Urinary bladder (tissue), 4 donors: ENCODE results near the gene OSGIN1. TPM values are rescaled to one million over a fixed set of nuclear protein-coding genes. Genes with fewer than 3 reads are reported as not detected.

Source experiments
- DNase-seq: peaks from one replicate; pipeline ENCODE4 v3.0.0-alpha.2; 2015; ENCODE audit errors: extremely low spot score
- H3K27ac ChIP-seq: one replicate; pipeline ENCODE4 v1.5.1; 2013; ENCODE audit warnings: low read depth, mild to moderate bottlenecking, moderate library complexity
- H3K36me3 ChIP-seq: one replicate; pipeline ENCODE4 v1.6.1; 2013; ENCODE audit warnings: mild to moderate bottlenecking, moderate library complexity; ENCODE audit not compliant: insufficient read depth
- H3K4me1 ChIP-seq: one replicate; pipeline ENCODE4 v1.6.1; 2013; ENCODE audit warnings: mild to moderate bottlenecking, moderate library complexity; ENCODE audit not compliant: insufficient read depth
- H3K4me3 ChIP-seq: one replicate; pipeline ENCODE4 v1.5.1; 2013; ENCODE audit warnings: low read depth, low read length
- WGBS: extraction: QIAGEN DNeasy Blood & Tissue Kit; methylation state at CpG from one replicate; pipeline ENCODE4 v1.1.7; 2013; 5-methylcytosine and 5-hydroxymethylcytosine counted together
- polyA plus RNA-seq: library from polyadenylated mRNA; stranded (reverse); fragments of 200-250 nt; gene quantifications from one replicate; pipeline ENCODE4 v1.2.3, GENCODE V29; 2013
- total RNA-seq: library from RNA; depleted of rRNA; stranded (reverse); fragments of >200 nt; gene quantifications from one replicate; pipeline ENCODE4 v1.2.3, GENCODE V29; 2014
- donor health status: healthy with polysubstance abuse.
- donor health status: healthy.

OSGIN1 gene, protein sequence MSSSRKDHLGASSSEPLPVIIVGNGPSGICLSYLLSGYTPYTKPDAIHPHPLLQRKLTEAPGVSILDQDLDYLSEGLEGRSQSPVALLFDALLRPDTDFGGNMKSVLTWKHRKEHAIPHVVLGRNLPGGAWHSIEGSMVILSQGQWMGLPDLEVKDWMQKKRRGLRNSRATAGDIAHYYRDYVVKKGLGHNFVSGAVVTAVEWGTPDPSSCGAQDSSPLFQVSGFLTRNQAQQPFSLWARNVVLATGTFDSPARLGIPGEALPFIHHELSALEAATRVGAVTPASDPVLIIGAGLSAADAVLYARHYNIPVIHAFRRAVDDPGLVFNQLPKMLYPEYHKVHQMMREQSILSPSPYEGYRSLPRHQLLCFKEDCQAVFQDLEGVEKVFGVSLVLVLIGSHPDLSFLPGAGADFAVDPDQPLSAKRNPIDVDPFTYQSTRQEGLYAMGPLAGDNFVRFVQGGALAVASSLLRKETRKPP
- total RNA-seq, result 0.21 TPM
- polyA plus RNA-seq, result 11.9 TPM

DNA sequence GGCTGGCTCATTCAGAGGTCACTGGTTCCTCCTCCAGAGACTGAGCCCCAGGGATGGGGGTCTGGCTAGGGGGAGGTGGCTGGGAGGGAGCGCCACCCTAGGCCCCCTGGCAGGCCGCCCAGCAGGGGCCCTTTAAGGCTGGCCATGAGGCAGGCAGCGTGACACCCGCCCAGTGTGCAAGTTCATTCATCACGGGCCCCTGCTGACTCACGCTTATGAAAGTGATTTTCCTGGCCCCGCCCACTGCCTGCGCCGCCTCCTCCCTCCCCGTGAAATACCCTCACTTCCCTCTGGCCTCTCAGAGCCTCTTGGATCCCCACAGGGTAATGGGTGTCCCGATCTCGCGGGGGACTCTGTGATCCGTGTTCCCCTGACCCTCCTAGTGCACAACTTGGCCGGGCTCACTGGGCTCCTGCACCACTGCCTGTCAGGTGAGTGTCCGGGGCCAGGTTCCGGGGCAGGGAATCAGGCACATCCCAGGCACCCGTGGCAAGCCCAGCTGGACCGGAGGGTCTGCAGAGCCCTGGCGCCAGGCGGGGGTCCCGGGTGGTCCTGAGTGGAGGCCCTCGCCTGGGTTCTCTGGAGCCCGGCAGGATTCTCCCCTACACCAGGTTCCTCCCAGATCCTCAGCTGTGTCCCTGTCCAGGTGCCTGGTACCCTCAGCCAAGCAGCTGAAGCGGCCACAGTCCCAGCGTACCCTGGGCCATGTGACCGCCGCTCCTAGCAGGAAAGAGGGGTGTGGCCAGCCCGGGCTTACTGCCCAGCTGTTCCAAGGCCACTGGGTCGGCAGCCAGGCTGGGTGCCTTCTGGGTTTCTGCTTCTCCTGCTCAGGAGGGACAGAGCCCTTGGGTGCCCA, at the start of gene OSGIN1:
Gene OSGIN1 (plus strand): TSS at position 301 of the 856 bp plus-strand sequence. CDS start 4,432 bp downstream, outside the sequence.
- WGBS, result 5% methylated on average over 30 of the region's 30 CpGs
- peak within 1 kb of the TSS; percentile 80 for H3K27ac ChIP-seq

DNA sequence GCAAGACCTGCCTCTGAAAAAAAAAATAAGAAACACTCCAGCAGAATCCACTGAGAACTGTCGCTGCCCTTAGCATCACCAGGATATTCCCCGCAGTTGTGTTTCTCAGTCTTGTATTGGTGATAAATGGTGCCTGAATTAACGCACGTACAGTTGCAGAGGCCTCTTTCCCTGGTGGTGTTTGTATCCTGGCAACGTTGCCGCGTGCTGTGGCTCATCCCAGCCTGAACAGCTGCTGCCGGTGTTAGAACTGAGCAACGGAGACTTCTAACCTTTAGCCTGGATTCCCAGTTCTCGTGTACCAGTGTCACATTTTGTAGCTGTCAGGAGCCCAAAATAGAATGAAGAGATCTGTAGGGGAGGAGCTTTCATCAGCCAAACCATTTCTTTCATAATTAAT, 49.3 kb upstream of the OSGIN1 start:
- DNase-seq, result no peak
- Histone ChIP-seq H3K27ac (no peak overlapping the region), H3K4me3 (no peak overlapping the region), H3K36me3 (no peaks in the 10 kb centered on the region), H3K4me1 (no peaks in the 10 kb centered on the region)
- WGBS, result 53% methylated on average over 10 of the region's 10 CpGs

More for the DNA sequence above, at the start of gene OSGIN1:
- DNase-seq, result peak; percentile 64
- H3K4me3 ChIP-seq, result peak within 1 kb of the TSS; percentile 40
- no peaks in the 10 kb centered on the region for H3K36me3 ChIP-seq
- H3K4me1 ChIP-seq, result peaks cover 2% of the 10 kb centered on the region

DNA sequence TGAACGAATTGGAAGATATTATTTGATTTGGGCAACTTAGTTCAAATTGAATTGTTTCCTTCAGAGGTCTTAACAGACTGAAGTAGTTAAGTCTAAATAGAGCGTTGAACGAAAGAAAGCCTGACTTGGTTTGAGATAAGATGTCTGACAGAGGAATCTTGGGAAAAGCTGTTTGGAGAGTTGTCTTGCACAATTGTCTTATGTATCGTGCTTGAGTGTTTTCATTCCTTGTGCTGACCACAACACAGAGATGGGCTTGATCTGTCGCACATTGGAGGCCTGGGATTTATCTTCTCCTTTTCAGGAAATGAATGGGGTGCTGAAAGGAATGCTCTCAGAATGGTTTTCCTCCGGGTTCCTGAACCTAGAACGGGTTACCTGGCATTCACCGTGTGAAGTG, 46.4 kb upstream of the OSGIN1 start:
- 54% methylated on average over 8 of the region's 8 CpGs for WGBS
- no peak overlapping the region for H3K27ac ChIP-seq

DNA sequence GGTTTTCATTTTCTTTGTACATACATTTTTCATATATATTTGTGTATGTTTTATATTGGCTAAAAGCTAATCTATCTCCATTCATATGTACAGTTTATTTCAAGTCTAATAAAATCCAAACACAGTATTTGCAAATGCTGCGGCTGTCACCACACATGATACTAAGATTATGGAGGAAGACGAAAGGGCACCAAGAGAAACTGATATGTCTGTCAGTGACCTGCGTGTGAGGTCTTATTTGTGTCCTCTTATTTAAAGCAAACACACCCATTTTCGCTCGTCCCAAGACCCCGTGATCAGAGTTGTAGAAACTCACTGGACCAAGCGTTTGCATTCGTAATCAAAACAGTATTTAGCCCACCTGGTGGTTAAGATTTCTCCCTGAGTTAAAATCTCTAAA, 45.9 kb upstream of the OSGIN1 start:
- Histone ChIP-seq H3K36me3 (no peaks in the 10 kb centered on the region), H3K4me1 (no peaks in the 10 kb centered on the region), H3K27ac (no peak overlapping the region), H3K4me3 (no peak overlapping the region)
- DNase-seq, result no peak
- 85% methylated on average over 8 of the region's 8 CpGs for WGBS

More for the DNA sequence above, 46.4 kb upstream of the OSGIN1 start:
- H3K4me1 ChIP-seq, result no peaks in the 10 kb centered on the region
- DNase-seq, result no peak
- H3K4me3 ChIP-seq, result no peak overlapping the region
- H3K36me3 ChIP-seq, result no peaks in the 10 kb centered on the region

DNA sequence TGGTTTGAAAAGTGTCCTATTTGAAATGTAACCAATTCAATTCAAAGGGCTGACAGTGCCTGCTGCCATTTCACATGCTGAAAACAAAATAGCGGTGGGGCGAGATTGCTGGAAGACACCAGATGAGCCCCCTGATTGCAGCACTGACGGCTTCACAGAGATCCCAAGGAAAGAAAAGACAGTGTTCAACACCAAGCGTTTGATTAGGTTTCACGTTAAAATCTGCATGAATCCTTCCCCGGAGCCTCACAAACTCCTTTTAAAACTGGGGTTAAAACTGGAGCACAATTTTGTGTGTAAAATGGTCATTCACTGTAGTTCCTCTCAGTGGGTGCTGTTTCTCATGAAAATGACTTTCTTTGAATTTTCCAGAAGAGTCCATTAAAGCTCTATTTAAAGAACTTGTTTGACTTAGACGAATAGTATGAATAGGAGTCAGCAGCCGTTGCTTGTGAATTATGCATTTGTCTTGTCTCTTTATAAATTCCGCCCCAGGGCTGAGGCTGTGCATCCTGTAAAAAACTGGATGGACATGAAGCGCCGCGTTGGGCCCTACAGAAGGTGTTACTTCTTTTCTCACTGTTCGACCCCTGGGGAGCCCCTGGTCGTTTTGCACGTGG, 45.3 kb upstream of the OSGIN1 start:
- Histone ChIP-seq H3K27ac (no peak overlapping the region), H3K36me3 (peaks cover 3% of the 10 kb centered on the region), H3K4me1 (no peaks in the 10 kb centered on the region), H3K4me3 (no peak overlapping the region)
- WGBS, result 88% methylated on average over 15 of the region's 15 CpGs
- no peak for DNase-seq

DNA sequence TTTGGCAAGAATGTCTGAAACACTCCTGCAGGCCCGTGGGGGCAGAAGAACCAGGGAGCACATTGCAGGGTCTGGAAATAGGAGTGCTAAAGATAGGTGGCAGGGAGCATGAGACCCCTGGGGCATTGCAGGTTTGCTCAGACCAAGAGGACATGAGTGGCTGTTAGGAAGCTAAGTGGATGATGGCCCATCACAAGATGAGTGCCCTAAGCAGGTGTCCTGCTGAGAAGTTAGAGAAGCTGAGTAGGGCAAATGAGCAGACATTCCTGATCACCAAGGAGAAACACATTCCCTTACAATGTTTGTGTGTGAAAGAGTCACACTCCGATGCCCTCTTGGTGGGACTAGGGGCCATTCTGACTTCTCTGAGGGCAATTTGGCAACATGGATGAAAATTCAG, 44.2 kb upstream of the OSGIN1 start:
- no peak overlapping the region for H3K4me3 ChIP-seq
- DNase-seq, result no peak
- H3K4me1 ChIP-seq, result no peaks in the 10 kb centered on the region
- WGBS, result 83% methylated on average over 2 of the region's 2 CpGs
- H3K27ac ChIP-seq, result no peak overlapping the region
- H3K36me3 ChIP-seq, result peaks cover 3% of the 10 kb centered on the region

DNA sequence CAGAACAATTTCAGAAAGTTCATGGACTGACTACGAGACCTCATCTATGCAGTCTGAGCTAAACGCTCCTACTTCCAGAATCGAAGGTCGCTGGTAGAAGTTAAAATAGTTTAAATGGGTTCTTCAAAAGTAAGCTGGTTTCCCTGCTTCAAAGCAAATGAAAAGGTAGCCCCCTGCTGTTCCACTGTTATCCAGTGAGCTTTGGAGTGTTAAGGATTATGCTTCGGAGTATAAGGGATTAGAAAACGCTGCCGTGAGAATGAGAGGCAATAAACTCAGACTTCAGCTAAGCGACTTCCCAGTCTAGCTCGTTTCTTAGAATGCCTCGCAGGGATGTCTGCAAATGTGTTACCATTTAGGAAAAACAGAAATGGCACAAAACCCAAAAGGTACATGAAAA, 41.8 kb upstream of the OSGIN1 start:
- H3K36me3 ChIP-seq, result peaks cover 10% of the 10 kb centered on the region
- 82% methylated on average over 10 of the region's 10 CpGs for WGBS
- H3K4me3 ChIP-seq, result no peak overlapping the region
- H3K4me1 ChIP-seq, result no peaks in the 10 kb centered on the region
- H3K27ac ChIP-seq, result no peak overlapping the region
- DNase-seq, result no peak

DNA sequence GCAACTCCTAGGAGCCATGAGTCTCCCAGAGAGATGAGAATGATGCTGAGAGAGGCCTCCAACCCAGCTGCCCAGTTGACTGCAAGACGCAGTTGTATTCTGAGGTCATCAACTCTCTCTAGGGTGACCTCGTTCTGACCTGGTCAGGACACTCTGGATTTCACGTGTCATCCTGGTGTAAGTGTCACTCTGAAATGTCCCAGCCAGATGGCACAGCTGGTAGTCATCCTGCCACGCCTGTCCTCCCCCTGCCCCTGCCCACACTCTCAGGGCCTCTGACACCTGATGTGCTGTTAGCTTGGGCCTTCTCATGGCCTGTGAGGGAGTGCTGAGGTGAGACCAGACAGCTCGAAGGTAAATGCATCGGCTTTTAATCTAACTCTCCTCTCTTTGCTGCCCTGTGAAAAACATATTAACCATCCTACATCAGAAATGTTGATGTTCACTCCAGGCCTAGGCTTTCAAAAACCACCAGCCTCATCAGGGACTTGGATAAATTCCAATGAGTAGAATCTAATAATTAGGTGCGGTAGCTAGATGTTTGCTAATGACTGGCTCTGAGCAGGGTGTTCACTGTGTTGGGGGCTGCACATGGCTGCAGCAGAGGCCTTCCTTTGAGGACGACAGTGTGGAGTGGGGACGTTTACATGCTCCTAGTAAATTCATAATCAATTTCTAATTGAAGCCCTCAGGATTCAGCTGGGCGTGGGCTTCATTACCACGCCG, 40.4 kb upstream of the OSGIN1 start:
- WGBS, result 81% methylated on average over 12 of the region's 12 CpGs
- peaks cover 10% of the 10 kb centered on the region for H3K36me3 ChIP-seq
- no peaks in the 10 kb centered on the region for H3K4me1 ChIP-seq
- DNase-seq, result no peak
- no peak overlapping the region for H3K27ac ChIP-seq
- H3K4me3 ChIP-seq, result no peak overlapping the region

DNA sequence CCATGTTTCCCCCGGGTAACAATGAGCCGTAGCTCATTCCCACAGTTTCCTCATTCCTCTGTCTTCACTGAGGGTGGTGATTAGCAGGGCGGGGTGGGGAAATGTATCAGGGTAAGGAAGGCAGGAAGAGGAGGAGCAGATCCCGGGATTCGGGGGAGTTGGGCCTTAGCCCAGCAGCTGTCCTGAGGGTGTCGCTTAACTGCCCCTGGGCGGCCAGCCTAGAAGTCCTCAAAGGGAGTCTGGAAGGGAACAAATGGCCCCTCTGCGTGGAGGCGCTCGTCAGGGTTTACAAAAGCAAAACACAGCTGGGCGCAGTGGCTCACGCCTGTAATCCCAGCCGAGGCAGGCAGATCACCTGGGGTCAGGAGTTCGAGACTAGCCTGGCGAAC, 39.8 kb upstream of the OSGIN1 start:
- DNase-seq, result no peak

DNA sequence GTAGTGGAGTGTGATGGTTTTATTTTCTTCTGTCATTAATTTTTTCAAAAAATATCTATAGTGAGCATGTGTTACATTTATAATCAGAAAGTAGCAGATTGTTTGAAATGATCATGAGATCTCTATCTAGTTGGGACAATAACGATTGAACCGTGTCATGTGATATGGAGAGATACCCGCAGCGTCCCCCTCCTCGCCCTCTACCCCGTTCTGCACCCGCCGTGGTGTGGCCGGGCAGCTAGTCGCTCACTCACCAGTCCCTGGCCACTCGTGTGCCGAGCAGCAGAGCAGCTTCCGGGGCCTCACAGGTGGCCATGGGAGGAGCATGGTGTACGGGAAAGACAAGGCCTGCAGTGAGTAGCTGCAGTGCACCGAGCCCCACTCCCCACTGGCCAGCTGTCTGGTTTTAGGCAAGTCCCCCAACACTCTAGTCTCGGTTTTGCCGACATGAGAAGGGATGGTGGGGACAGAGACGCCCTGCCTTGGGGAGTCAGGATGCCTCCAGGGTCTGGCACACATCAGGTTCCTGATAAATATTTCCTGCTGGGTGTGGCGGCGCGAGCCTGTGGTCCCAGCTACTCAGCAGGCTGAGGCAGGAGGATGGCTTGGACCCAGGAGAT, 38.8 kb upstream of the OSGIN1 start:
- DNase-seq, result no peak
- 93% methylated on average over 21 of the region's 21 CpGs for WGBS
- no peaks in the 10 kb centered on the region for H3K4me1 ChIP-seq
- H3K27ac ChIP-seq, result no peak overlapping the region
- no peak overlapping the region for H3K4me3 ChIP-seq
- peaks cover 10% of the 10 kb centered on the region for H3K36me3 ChIP-seq

More for the DNA sequence above, 39.8 kb upstream of the OSGIN1 start:
- WGBS, result 64% methylated on average over 15 of the region's 15 CpGs
- H3K27ac ChIP-seq, result no peak overlapping the region
- no peak overlapping the region for H3K4me3 ChIP-seq
- H3K4me1 ChIP-seq, result no peaks in the 10 kb centered on the region
- H3K36me3 ChIP-seq, result peaks cover 10% of the 10 kb centered on the region

DNA sequence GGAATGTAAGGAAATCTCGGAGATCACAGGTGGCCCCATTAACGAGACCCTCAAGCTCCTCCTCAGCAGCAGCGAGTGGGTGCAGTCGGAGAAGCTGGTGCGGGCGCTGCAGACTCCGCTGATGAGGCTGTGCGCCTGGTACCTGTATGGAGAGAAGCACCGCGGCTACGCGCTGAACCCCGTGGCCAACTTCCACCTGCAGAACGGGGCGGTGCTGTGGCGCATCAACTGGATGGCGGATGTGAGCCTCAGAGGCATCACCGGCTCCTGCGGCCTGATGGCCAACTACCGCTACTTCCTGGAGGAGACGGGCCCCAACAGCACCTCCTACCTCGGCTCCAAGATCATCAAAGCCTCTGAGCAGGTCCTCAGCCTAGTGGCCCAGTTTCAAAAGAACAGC, 38.0 kb upstream of the OSGIN1 start:
- WGBS, result 94% methylated on average over 22 of the region's 22 CpGs
- no peak for DNase-seq
- peaks cover 10% of the 10 kb centered on the region for H3K36me3 ChIP-seq
- H3K4me1 ChIP-seq, result no peaks in the 10 kb centered on the region
- H3K4me3 ChIP-seq, result no peak overlapping the region
- no peak overlapping the region for H3K27ac ChIP-seq

DNA sequence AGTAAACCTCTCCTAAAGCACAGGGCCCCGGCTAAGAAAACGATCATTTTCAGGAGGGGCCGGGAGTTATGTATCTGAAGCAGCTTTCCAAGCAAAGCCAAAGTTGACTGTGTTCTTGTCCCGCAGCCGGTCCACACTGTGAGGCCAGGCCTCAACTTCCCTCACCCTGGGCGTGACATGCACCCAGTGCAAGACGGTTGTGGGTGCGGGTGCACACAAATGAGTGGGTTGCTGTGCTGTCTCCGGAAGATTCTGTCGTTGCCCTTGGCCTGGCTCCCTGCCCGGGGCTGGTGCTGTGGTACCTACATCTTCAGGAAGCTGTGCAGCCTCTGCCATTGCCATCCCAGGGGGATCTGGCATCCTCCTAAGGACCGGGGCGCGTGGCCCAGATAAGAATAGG, 37.5 kb upstream of the OSGIN1 start:
- H3K4me3 ChIP-seq, result no peak overlapping the region
- peaks cover 10% of the 10 kb centered on the region for H3K36me3 ChIP-seq
- WGBS, result 96% methylated on average over 14 of the region's 14 CpGs
- H3K27ac ChIP-seq, result no peak overlapping the region
- DNase-seq, result no peak
- no peaks in the 10 kb centered on the region for H3K4me1 ChIP-seq
